Measurements from ENCODE around the gene CPNE5.
"Not testable (repeated sequence)": the region's sequence is repeated elsewhere in the genome, so short reads cannot be mapped to it uniquely, and the experiment has no call there.

The CPNE5 gene

DNA sequence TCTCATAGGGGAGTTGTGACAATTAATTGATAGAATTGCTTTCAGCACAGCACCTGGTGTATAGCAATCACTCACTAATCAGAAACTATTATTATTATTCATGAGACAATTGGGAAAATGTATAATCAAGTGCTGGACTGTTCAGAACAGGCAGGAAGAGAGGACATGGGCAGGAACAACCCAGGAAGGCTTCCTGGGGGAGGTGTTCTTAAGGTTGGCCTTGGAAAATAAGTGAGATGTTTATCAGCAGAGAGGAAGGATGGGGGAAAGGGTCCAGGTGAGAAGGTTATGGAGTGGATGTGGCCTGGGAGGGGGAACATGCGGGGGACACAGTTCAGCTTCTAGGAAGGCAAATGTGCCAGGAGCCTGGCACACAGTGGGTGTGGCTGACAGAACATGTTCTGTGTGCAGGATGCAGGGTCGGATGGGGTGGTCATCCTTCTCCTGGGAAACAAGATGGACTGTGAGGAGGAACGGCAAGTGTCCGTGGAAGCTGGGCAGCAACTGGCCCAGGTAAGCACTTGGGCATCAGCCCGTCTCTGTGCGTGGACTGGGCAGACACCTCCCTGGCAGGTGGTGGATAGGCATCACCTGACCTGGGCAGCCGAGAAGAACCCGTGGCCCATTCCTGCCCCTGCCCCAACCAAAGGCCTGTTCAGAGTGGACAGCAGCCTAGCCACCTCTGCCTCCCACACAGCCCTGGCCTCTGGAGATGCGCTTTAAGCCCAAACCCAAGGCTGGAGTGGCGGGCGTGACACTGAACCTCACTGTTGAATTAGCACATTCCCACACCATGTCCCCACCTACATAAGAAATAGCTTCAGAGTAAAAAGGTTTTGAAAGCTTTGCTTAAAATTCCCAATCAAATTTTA, 110.7 kb downstream of the CPNE5 start:
- DNase-seq (ENCODE audit: low spot score) (no peak), FAIRE-seq (no peak)

DNA sequence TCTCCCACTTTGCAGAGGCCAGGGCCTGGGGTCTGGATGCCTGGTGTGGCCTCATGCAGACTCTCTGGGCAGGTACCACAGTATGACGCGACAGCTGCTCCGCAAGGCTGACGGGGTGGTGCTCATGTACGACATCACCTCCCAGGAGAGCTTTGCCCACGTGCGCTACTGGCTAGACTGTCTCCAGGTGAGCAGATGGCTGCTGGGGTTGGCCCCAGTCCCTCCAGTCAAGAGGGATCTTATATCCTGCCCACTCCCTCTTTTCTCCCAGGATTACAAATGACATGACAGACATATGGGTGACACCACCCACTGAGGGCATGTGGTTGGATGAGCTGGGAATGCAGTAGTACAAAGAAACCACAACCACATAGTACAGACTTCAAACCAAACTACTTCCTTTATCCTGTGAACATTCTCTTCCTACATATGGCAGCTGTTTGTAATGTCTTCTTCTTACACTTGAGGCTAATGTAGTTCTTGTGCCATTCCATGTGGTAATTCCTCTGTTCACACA, 111.7 kb downstream of the CPNE5 start:
- FAIRE-seq = no peak
- peak; percentile 45 for DNase-seq (ENCODE audit: low spot score)

DNA sequence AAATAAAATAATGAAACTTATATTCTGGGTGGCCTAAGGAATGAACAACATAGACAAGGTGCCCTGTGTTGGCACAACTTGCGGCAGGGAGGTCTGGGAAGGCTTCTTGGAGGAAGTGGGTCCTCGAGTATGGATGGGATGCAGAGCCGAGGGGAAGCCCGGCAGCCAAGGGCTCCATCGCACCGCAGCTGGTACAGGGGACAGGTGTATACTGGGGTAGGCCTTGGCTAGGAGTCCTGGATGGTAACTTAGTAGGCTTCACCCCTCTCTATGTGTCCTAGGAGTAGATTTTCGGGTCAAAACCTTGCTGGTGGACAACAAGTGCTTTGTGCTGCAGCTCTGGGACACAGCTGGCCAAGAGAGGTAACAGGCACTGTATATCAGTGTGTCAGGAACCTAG, 113.7 kb downstream of the CPNE5 start:
- DNase-seq (ENCODE audit: low spot score) = no peak
- FAIRE-seq = no peak

DNA sequence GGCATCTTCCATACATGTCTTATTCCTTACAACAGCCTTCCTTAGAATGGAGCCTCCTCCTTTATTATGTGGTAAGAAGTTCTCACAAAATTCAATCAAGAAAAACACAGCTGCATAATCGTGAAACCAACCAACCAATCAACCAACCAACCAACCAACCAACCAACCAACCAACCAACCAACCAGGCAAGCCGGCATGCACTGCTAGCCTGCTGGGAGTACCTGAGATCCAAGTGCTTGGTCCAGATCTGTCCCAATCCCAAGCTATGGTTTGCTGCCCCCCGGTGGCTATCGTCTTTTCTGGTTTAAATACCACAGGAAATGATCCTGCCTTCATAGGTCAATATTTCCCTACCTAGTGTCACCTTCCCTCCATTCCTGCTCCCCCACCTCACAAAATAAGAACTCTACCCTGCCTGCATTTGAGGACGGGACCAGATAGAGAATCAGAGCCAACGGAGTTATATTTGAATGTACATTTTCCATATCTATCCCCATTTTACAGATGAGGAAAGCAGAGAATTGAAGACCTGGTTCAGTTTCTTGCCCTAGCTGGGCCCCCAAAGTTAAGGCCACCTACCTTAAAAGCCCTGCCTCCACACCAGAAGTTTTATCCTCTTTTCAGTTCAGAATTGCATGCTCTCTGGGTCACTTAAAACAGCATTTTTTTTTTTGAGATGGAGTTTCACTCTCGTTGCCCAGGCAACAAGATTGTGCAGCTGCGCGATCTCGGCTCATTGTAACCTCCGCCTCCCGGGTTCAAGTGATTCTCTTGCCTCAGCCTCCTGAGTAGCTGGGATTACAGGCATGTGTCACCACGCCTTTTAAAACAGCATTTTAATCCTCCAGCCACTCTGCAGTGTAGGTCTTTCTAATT, 114.5 kb downstream of the CPNE5 start:
- FAIRE-seq = no peak
- peak; percentile 44 for DNase-seq (ENCODE audit: low spot score)

DNA sequence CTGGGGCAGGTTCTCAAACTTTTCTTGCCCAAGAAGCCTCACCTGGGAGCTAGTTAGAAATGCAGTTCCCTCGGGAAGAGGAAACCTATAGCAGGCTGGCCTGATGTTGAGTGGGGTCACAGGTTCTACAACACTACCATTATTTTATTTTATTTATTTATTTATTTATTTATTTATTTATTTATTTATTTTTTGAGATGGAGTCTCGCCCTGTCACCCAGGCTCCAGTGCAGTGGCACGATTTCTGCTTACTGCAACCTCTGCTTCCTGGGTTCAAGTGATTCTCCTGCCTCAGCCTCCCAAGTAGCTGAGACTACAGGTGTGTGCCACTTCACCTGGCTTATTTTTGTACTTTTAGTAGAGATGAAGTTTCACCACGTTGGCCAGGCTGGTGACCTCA, 115.3 kb downstream of the CPNE5 start:
- FAIRE-seq; DNase-seq (ENCODE audit: low spot score): not testable (repeated sequence)

DNA sequence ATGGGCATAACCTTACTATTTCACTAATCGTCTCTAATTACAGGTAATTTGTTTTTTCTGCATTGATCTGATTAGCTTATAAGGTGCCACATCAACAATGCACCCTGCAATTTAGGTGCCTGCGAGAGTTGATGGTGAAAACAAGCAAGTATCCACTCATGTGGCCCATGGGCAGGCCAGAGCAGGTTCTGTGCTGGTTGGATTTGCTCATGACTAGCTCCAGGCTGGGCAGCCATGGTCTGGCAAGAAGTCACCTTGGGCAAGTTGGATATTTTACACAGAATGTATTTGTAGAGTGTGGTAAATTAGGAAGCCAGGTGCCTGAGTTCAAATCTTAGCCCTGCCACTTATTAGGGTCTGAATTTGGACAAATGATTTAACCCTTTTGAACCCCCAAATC, 116.4 kb downstream of the CPNE5 start:
- FAIRE-seq (no peak), DNase-seq (ENCODE audit: low spot score) (no peak)

DNA sequence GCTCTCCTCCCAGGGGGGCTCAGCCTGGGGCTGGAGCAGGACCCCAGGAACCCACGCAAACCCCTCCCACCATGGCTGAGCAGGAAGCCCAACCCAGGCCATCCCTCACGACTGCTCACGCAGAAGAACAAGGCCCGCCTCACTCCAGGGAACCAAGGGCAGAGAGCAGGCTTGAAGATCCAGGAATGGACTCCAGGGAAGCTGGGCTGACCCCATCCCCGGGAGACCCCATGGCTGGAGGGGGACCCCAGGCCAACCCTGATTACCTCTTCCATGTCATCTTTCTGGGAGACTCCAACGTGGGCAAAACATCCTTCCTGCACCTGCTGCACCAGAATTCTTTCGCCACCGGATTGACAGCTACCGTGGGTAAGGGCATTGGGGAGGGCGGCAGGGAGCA, 116.9 kb downstream of the CPNE5 start:
- FAIRE-seq = no peak
- DNase-seq (ENCODE audit: low spot score) = no peak

DNA sequence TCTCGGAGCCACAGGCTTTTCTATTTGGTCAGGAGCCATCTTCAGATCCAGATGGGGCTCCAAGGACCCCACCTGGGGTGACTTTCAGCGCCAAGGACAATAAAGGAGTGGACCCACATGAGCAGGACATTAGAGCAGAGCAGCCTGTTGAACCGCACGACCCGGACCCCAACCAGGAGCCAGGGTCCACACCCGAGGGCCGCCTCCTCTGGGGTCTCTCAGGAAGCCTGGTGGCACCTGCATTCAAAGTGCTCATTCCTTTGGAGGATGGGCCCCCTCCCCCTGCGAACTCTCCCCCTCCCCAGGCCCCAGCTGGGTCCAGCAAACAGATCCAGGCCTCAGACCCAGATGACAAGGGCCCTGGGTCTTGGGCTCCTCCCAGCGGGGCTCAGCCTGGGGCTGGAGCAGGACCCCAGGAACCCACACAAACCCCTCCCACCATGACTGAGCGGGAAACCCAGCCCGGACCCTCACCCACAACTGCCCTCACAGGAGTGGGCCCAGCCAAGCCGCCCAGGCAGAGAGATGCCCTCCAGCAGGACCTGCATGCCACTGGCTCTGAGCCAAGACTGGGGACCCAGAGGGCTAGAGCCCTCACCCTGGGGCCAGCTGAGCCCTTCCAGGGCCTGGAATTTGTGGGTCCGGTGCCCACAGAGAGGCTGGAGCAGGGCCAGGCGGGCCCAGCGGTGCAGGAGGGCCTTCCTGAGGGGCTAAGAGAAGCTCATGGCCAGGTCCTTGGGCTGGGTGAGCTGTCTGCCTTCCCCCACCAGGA, 117.7 kb downstream of the CPNE5 start:
- no peak for DNase-seq (ENCODE audit: low spot score)
- no peak for FAIRE-seq

DNA sequence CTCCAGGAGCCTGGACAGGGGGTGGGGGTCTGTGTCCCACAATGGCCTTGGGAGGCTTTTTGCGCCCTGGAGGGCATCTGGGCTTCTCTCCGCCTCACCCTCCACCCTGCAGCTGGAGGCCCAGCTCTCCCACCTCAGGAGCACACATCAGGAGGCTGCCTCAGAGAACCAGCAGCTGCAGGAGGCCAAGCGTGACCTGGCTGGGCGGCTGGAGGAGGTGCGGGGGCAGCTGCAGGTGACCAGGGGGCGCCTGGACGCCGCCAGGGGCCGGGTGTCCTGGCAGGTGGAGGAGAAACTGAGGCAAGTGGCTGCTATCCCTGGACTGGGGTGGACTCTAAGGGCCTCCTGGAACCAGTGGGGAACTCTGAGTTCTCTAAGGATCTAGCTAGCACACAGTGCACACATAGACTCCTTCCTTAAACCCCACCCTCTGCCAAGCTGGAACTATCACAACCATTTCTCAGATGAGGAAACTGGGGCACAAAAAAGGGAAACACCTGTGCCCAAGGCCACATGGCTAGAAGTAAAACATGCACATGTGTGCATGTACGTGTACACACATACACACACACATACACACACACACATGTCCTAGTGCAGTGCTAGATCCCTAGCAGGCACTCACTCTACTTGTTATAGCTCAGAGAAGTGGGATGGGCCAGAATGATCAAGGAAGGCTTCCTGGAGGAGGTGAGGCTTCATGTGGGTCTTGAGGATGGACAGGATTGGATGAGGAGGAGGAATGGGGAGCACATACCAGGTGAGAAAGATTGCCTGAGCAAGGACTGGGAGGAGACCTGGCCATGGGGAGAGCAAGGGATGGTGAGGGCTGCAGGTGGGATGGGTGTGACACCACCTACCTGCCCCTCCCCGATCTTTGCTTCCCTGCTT, 118.7 kb downstream of the CPNE5 start:
- DNase-seq (ENCODE audit: low spot score) = no peak
- no peak for FAIRE-seq

DNA sequence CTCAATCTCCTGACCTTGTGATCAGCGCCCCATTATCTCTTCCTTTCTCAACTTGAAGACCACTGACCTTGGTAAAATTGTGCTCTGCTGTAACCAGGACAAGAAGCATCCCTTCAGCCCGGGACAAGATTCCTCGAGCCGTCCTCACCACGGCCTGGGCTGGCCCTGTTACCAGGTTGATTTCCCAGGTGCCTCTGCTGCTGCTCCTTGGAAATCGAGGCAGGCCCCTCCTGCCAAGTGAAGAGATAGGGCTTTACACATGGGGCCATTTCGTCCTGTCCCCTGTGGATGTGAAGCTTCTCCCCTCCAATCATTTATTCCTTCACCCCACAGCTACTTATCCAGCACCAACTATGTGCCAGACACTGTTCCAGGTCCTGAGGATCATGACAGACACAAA, 120.1 kb downstream of the CPNE5 start:
- FAIRE-seq (no peak), DNase-seq (ENCODE audit: low spot score) (no peak)

DNA sequence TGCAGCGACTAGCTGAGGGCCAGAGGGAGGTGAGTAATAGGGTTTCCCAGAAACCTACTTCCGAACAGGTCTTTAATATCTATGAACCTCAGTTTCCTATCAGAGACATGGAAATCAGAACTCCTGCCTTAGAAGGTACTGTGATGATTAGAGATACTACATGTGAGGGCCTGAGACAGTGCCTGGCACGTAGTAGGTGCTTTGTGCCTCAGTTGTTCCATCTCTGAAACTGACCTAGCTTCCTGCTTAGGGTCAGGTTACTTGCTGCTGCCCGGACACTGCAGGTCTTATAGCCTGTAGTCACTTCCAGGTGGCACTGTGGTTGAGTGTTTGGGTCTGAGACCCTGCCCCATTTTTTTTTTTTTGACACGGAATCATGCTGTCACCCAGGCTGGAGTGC, 120.7 kb downstream of the CPNE5 start:
- FAIRE-seq (no peak), DNase-seq (ENCODE audit: low spot score) (no peak)

DNA sequence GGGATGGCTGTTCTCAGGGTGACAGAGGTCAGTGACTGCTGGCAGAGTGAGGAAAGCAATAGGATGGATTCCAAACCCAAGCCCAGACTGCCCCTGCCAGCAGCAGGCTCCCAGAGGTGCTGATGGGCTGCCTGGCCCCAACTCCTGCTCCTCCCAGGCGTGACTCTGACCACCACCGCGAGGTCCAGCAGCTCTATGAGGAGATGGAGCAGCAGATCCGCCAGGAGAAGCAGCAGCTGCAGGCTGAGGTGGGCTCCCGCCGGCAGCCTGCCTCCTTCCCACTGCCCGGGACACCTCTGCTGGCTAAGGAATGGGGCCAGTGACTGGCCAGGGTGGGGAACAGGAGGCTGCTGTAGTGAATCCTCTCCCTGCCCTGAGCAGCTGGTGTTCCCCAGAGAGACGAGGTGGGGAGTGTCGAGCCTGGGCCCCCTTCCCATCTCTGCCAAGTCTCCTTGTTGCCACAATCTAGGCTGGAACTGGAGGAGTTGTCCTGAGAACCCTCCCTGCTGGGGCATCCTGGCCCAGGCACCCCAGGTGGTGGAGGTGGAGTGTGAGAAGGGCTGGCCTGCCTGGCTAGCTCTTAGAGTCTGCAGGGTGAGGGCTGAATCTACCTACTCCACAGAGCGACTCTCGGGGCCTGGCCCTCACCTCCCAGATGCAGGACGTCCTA, 121.2 kb downstream of the CPNE5 start:
- FAIRE-seq = no peak

DNA sequence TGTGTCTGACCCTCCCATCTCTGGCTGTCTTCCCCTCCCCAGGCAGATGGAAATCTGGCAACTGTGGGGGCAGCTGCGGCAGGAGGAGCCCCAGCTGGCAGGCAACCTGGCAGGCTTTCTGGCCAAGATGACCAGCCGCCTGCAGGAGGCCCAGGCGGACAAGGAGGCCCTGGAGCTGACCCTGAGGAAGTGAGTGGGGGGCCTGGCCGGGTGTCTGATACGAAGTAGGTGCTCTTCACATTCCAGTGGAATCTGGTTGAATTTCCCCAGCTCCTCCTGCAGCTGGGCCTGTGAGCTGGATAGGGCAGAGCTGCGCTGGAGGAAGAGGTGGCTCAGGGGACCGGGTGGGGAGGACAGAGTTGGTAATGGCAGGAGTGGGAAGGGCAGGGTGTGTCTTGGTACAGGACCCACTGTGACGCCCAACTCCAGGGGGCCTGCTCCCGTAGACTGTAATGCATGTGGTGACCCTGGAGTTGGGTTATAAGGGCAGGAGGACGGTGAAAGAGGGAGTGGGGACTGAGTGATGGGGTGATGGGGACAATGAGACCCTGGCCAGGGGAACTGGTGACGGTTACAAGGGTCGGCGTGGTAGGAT, 121.9 kb downstream of the CPNE5 start:
- DNase-seq (ENCODE audit: low spot score) (no peak), FAIRE-seq (no peak)

More for the DNA sequence above, 121.2 kb downstream of the CPNE5 start:
- no peak for DNase-seq (ENCODE audit: low spot score)

DNA sequence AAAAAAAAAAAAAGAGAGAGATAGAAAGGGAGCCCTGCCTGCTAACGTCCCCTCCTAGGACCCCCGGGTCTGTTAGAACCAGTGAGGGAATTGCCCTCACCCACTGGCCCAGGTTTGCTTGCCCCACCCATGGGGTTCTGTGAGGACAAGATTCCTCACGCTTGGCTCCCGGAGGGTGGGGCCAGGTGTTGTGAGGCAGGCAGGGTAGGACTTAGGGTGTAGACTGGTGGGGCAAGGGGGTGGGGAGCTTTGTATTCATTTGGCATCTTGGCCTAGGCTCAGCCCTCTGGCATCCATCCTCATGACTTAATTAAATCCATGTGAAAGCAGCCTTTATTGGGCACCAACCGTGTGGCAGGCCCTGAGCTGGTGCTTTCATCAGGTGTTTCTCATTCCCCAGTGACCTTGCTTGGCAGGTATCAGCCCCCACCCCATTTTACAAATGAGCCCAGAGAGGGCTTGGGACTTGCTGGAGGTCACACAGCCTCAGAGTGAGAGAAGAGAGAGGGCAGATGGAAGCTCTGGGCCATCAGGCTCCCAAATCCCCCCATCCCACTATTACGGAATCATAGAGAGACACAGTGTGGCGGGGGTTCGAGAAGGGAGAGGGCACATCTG, 122.7 kb downstream of the CPNE5 start:
- FAIRE-seq (no peak), DNase-seq (ENCODE audit: low spot score) (no peak)

DNA sequence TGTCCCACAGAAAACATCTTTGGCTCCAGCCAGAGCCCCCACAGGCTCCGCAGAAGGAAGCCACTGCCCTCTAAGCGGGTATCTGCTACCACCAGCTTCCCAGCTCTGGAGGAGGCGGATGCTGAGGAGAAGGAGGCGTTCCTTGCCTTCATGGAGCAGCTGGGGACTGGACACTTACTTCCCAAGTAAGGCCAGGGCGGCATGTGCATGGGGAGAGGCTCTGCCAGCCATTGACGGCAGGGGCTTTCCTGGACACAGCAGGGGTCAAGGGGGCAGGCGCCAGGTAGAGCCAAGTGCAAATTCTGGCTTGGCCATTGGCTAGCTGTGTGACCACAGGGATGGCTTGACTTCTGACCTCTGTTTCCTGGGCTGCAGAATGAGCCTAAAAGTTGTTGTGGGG, 123.8 kb downstream of the CPNE5 start:
- FAIRE-seq = no peak
- no peak for DNase-seq (ENCODE audit: low spot score)

DNA sequence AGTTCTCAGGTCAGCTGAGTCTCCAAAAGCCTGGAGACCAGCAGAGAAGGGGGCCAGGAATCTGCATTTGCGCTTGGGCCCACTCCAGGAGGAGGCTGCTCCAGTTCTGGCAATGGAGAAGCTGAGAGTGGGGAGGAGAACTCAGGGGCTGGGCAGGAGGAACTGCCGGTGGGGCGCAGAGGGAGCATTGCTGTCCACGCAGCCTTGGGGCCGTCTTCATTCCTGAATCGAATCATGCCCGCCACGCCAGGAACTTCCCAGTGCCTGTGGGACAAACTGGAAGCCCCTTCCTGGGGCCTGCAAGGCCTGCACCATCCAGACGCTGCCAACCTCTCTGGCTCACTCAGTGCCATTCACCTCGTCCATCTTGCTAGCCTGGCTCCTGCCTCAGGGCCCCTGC, 124.7 kb downstream of the CPNE5 start:
- no peak for FAIRE-seq

DNA sequence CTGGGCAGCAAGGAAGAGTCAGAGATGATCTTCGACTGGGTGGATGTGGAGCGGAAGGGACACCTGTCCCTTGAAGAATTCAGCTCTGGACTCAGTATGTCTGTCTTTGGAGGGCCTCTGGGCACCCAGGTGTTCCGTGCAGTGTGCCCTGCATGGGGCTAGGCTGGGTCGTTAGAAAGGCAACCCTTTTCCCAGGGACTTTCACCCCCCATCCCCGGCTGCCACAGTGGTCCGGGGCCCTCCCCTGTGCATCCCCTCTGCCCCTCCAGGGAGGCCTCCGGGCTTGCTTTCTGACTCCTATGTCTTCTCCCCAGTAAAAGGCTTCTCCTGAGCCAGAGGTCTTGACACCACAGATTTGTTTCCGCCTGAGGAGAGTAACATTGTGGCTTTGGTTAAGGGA, 125.4 kb downstream of the CPNE5 start:
- DNase-seq (ENCODE audit: low spot score) = no peak
- no peak for FAIRE-seq

More for the DNA sequence above, 124.7 kb downstream of the CPNE5 start:
- no peak for DNase-seq (ENCODE audit: low spot score)

DNA sequence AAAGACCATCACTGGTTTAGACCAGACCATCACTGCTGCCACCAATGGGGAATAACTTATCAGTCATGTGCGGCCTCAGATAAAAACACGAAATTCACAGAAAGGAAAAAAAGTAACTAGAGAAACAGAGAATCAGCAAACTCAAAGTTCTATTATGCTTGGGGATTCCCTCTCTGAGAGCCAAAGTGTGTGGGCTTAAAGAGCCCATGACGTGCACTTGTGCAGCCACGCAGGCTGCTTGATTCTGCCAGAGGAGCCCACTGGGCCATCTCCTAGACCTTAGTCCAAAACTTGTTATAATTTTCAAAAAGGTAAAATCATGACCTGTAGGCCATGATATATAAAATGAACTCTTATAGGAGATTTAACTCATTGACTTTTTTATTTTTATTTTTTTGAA, 126.4 kb downstream of the CPNE5 start:
- DNase-seq (ENCODE audit: low spot score) = no peak
- no peak for FAIRE-seq

DNA sequence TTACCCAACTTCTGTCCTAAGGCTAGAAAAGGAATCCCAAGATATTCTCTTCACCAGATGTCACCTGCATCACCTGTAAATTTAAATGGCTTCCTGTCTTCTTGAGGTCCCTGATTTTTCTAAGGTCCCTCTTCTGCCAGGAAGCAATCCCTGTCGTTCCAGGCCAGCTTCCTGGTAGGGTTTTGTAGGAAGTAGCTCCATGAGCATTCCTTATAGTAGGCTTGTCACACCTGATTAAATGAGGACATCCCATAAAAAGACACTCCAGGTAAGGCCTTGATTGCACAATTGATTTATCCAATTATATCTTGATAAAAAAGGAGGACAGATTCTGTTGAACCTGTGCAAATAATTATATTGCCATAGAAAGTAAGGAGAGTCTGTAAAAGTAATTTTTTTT, 132.9 kb downstream of the CPNE5 start:
- FAIRE-seq = no peak
- no peak for DNase-seq (ENCODE audit: low spot score)
